HepG2 (cell line): Measurements from ENCODE around the gene FAM229B. TPM values are rescaled to one million over a fixed set of nuclear protein-coding genes. Genes with fewer than 3 reads are reported as not detected.

Experiments
- ARNTL ChIP-seq: sonication (generic); formaldehyde crosslinking; IDR thresholded peaks from 2 replicates; pipeline ENCODE4 v1.4.0; 2020; ENCODE audit warnings: mild to moderate bottlenecking, missing genetic modification reagents
- EP300 ChIP-seq, 3 experiments: sonication (generic) in 1 of 3; formaldehyde crosslinking in 1 of 3; IDR thresholded peaks; 2 replicates each; pipeline versions ENCODE4 v1.5.1 to v1.6.1; 2011 to 2020; ENCODE audit warnings: low read depth in 2 of 3, low read length in 2 of 3, borderline replicate concordance in 1 of 3, improper control_type of control experiment in 1 of 3, mild to moderate bottlenecking in 1 of 3, missing genetic modification reagents in 1 of 3, moderate library complexity in 1 of 3
- NFAT5 ChIP-seq: sonication (generic); formaldehyde crosslinking; IDR thresholded peaks from 2 replicates; pipeline ENCODE4 v1.4.0; 2020; ENCODE audit warnings: missing genetic modification reagents
- NFYC ChIP-seq: IDR thresholded peaks from 2 replicates; pipeline ENCODE4 v1.6.1; 2016; ENCODE audit warnings: missing genetic modification reagents, missing compliant biosample characterization
- ONECUT2 ChIP-seq: sonication (generic); formaldehyde crosslinking; IDR thresholded peaks from 2 replicates; pipeline ENCODE4 v1.4.0; 2020; ENCODE audit warnings: missing genetic modification reagents
- PRPF4 ChIP-seq: fragments of 200-400 bp; formaldehyde crosslinking; IDR thresholded peaks from 2 replicates; pipeline ENCODE4 v1.6.1; 2016; ENCODE audit warnings: low read length, low read depth; ENCODE audit not compliant: poor library complexity, severe bottlenecking
- RARA ChIP-seq: IDR thresholded peaks from 2 replicates; pipeline ENCODE4 v1.6.1; 2016; ENCODE audit warnings: missing genetic modification reagents, missing compliant biosample characterization
- RBFOX2 ChIP-seq: fragments of 200-400 bp; formaldehyde crosslinking; IDR thresholded peaks from 2 replicates; pipeline ENCODE4 v1.6.1; 2017; ENCODE audit warnings: low read depth, mild to moderate bottlenecking, low read length
- SOX6 ChIP-seq, 2 experiments: fragments of 450-650 bp in 1 of 2; sonication (generic) in 1 of 2; formaldehyde crosslinking in 1 of 2; IDR thresholded peaks; 2 replicates each; pipeline versions ENCODE4 v1.4.0 to v1.6.1; 2017 to 2020; ENCODE audit warnings: antibody characterized with exemption in 1 of 2, mild to moderate bottlenecking in 1 of 2, missing genetic modification reagents in 1 of 2
- TCF7L2 ChIP-seq: IDR thresholded peaks from 2 replicates; pipeline ENCODE4 v1.6.1; 2011; ENCODE audit warnings: mild to moderate bottlenecking, low read depth, low read length, moderate library complexity
- ZBTB10 ChIP-seq: sonication (generic); formaldehyde crosslinking; IDR thresholded peaks from 2 replicates; pipeline ENCODE4 v1.4.0; 2020; ENCODE audit warnings: missing genetic modification reagents, borderline replicate concordance
- ZBTB39 ChIP-seq: sonication (generic); formaldehyde crosslinking; IDR thresholded peaks from 2 replicates; pipeline ENCODE4 v1.5.0; 2020; ENCODE audit warnings: missing genetic modification reagents
- ZFP36L1 ChIP-seq: sonication (generic); formaldehyde crosslinking; IDR thresholded peaks from 2 replicates; pipeline ENCODE4 v1.8.0; 2022; ENCODE audit warnings: mild to moderate bottlenecking, missing genetic modification reagents, moderate library complexity
- ZMAT5 ChIP-seq: sonication (generic); formaldehyde crosslinking; IDR thresholded peaks from 2 replicates; pipeline ENCODE4 v1.5.0; 2020; ENCODE audit warnings: mild to moderate bottlenecking, low read depth, missing genetic modification reagents, borderline replicate concordance
- ZNF124 ChIP-seq: sonication (generic); formaldehyde crosslinking; IDR thresholded peaks from 2 replicates; pipeline ENCODE4 v1.4.0; 2020; ENCODE audit warnings: missing genetic modification reagents
- ZNF740 ChIP-seq: sonication (generic); formaldehyde crosslinking; IDR thresholded peaks from 2 replicates; pipeline ENCODE4 v1.4.0; 2020; ENCODE audit warnings: missing genetic modification reagents
- ZNF747 ChIP-seq: sonication (generic); formaldehyde crosslinking; IDR thresholded peaks from 2 replicates; pipeline ENCODE4 v1.8.1; 2023; ENCODE audit warnings: missing genetic modification reagents, mild to moderate bottlenecking, borderline replicate concordance
- ZSCAN22 ChIP-seq: sonication (generic); formaldehyde crosslinking; IDR thresholded peaks from 2 replicates; pipeline ENCODE4 v1.4.0; 2020; ENCODE audit warnings: mild to moderate bottlenecking, missing genetic modification reagents
- polyA plus RNA-seq, 8 experiments: library from polyadenylated mRNA; depleted of rRNA in 3 of 8; stranded (reverse) in 7 of 8; unstranded in 1 of 8; fragments of >200 nt; fragmentation: Illumina TruSeq in 4 of 8; extraction: Trizol in 4 of 8; gene quantifications; 2 replicates each; pipeline versions ENCODE4 v1.2.1 to v1.2.3, GENCODE V29; 2011 to 2016; ENCODE audit warnings: low read depth in 4 of 8, missing spikeins in 1 of 8, mixed read lengths in 1 of 8; ENCODE audit not compliant: insufficient read depth in 1 of 8
- total RNA-seq, 5 experiments: library from RNA; depleted of rRNA; stranded (reverse); fragments of >200 nt; fragmentation: Illumina TruSeq; extraction: Trizol; gene quantifications; 2 replicates each; pipeline ENCODE4 v1.2.3, GENCODE V29; 2016; ENCODE audit warnings: low read depth in 1 of 5

FAM229B gene
- total and polyA plus RNA-seq, 2 of the 13 experiments (the other 11 are each of a cell fraction or from before 2014, with no cell fraction given) = 11.3 to 19.5 TPM

GRCh38 chr6:112145080-112145573 lies 57.7 kb downstream of the FAM229B start (continued):
- TF ChIP-seq RBFOX2 (no peak), ARNTL (CRISPR knock-in tag) (no peak), ZNF740 (no peak), ZSCAN22 (CRISPR knock-in tag) (no peak), RARA (no peak), ZBTB39 (CRISPR knock-in tag) (no peak), TCF7L2 (no peak), ZMAT5 (no peak), ZNF124 (CRISPR knock-in tag) (no peak), SOX6 (IDR thresholded peaks at IDR 0.05) (no peak), SOX6 (CRISPR knock-in tag; IDR thresholded peaks at IDR 0.05) (peak; percentile 97), ZFP36L1 (CRISPR knock-in tag) (no peak), NFYC (CRISPR knock-in tag) (no peak), EP300 (IDR thresholded peaks at IDR 0.05; ENCODE audit: low read depth in 2 of 2, low read length in 2 of 2) (peak in 1 of 2 experiments; percentile 28; a peak in 1 of 4 replicates), EP300 (CRISPR knock-in tag; IDR thresholded peaks at IDR 0.05; ENCODE audit: borderline replicate concordance) (no peak), NFAT5 (CRISPR knock-in tag) (no peak), PRPF4 (no peak), ONECUT2 (CRISPR knock-in tag) (no peak), ZNF747 (CRISPR knock-in tag) (no peak), ZBTB10 (CRISPR knock-in tag) (no peak)
